Inferior parietal cortex (tissue), 1 donor: ENCODE data around the gene SMARCAD1.
A peak's percentile ranks its signal among the peaks of the same experiment; 100 is the strongest.

ENCODE experiments used
- DNase-seq: peaks from one replicate; pipeline ENCODE4 v3.0.0-alpha.2; 2016; ENCODE audit errors: extremely low spot score

SMARCAD1 gene

DNA sequence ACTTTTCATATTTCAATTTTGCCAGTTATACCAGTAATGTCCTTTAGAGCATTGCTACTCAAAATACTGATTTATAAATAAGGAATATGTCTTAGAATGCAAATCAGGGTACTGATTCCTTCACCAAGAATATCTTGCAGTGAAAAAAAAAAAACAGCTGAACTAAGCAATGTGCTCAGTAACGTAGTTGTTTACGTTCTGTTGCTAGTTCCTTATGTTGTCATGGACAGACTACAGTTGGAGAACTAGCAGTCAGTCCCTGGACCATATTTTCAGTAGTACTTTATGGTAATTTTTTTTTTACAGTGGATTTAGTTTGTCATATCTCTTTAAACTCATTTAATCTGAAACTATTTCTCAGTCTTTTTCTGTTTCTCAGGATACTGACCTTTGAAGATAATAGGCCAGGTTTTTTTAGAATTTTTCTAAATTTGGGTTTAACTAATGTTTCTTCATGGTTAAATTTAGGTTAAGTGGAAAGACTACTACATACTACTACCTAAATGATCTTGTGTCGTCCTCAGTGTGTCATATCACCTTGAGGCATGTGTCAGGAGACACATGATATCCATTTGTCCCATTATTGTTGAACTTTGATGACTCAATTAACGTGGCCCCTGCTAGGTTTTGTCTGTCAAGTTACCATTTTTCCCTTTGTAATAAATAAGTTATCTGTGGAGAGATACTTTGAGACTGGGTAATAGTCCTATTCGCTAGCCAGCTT, 21.0 kb downstream of the SMARCAD1 start:
- DNase-seq: no peak

DNA sequence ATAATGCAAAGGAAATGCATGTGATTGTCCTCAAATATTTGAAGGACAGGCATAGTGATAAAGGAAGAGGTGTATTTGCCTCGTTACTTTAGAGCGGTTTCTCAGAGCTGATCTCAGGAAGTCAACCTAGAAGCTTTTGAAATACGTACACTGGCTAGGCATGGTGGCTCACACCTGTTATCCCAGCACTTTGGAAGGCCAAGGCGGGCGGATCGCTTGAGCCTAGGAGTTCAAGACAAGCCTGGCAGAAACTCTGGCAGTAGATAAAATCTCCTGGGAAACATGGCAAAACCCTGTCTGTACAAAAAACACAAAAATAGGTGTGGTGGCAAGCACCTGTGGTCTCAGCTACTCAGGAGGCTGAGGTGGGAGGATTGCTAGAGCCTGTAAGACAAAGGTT, 24.9 kb downstream of the SMARCAD1 start:
- no peak for DNase-seq

DNA sequence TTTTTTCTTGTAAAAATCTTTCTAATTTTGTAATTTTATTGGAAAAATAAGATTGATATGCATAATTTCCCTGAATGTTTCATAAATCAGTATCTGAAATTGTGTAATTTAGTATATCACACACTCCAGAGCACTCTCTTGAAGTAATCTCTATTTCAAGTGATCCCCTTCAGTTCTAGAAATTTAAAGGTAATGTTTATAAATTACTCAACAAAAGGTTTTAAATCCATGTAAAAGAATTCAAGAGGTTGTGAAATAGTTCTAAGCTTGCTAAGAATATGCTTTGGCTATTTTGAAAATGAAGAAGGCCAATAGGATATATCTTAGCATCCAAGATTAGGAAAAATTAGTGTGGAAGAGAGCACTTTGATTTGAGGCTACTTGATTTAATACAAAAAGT, 28.2 kb downstream of the SMARCAD1 start:
- DNase-seq: no peak

DNA sequence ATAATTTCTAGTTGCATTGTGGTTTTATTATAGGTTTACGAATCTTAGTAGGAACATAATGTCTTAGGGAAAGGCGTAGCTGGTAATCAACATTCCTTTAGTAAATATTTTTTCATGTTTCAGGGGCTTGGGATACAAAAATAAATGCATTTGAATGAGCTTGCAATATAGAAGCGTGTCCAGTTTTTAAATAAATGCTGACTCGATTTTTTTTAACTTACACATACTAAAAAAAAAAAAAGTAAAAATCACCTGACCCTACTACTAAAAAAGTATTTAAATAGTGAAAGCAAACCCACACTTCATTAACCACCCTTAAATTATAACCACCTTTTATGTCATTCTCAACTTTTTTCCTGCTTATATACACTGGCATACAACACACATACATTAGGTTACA, 29.6 kb downstream of the SMARCAD1 start:
- no peak for DNase-seq

GRCh38 chr4:94238160-94238559, 30.5 kb downstream of the SMARCAD1 start:
- no peak for DNase-seq

DNA sequence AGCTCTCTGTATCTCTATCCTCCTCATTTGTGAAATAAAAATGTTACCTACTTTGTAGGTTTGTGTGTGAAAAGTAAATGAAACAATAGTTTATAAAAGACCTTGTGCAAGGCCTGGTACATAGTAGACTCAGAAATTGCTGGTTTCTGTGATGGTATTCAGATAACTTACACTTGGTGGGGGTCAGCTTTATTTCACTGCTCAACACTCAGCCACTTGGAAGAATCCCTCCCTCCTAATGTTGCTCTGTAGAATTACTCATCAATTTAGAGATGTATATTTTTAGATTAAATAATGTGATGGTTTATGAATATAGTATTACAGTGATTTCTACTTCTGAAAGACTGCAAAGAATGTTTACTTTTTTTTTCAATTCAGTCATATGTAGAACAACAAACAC, 32.7 kb downstream of the SMARCAD1 start:
- no peak for DNase-seq

GRCh38 chr4:94244087-94244828, 36.6 kb downstream of the SMARCAD1 start:
- no peak for DNase-seq

GRCh38 chr4:94244829-94245185, 37.1 kb downstream of the SMARCAD1 start:
- DNase-seq: no peak

- DNase-seq: no peak
Observed at GRCh38 chr4:94251094-94251493, 43.4 kb downstream of the SMARCAD1 start.

DNA sequence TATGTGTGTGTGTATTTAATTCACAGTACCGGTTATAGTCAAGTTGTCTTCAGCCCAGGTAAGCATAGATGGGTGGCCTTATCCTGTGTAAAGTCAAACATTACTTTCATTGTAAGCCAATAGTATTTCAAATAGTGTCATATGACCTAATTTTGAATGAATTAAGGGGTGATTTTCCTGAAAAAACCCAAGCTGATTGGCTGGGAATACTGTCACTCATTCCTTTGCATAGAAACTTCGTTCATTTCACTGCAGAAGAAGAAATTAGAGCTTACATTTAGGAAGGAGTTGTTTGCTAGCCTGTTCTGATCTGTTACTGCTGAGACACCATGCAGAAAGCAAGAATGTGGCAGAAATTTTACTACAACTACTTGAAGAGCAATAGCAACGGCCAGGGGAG, 45.4 kb downstream of the SMARCAD1 start:
- peak; percentile 25 for DNase-seq

DNA sequence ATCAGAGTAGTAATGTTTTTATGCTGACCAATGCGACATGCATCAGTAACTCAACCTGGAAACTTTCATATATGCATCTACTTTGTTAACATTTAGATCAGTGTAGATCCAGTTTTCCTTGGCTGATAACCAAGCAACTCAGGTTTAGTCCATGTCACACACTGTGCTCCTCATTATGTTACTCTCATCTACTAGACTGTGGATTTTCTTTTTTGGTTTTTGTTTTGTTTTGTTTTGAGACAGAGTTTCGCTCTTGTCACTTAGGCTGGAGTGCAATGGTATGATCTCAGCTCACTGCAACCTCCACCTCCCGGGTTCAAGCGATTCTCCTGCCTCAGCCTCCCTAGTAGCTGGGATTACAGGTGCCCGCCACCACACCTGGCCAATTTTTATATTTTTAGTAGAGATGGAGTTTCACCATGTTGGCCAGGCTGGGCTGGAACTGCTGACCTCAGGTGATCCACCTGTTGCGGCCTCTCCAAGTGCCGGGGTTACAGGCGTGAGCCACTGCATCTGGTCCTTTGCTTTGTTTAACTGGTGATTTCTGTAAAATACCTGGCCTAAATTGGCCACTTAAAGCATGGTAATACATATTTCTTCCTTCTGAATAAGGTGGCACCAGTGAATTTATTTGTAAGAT, 48.6 kb downstream of the SMARCAD1 start:
- no peak for DNase-seq

DNA sequence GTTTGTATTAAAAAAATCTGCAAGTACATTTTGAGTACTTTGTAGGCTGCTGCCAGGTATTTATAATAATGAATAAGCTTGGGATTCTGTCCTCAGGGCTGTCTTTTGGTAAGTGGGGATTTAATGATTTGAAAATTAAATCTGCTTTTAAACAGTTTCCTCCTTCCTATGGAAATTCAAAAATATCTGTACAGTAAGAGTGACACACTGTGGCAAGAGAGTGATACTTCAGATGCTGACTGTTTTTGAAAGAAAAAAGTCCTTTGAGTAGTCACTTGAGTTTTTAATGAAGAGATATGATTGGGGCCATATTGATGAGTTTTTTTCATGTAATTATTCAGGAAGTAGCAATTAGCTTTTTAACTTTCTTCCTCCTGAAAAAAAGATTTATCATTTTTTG, 49.2 kb downstream of the SMARCAD1 start:
- no peak for DNase-seq

GRCh38 chr4:94262163-94263016, 54.7 kb downstream of the SMARCAD1 start:
- no peak for DNase-seq

DNA sequence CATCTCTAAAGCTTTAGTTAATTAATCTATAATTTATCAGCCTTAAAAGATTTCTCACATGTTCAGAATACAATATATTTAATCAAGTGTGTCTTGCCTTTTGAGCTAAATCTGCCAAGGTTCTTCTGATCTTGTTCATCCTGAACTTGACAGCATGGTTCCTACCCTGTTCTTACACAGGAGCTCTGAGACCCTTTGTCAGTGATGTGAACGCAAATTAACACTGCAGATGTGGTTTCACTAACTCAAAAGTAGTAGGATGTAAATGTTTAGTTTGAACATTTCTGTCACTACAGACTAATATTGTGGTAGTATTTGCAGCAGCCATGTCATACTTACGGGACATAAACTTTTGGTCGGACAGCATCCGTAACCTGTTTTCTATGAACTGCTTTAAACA, 59.4 kb downstream of the SMARCAD1 start:
- no peak for DNase-seq

DNA sequence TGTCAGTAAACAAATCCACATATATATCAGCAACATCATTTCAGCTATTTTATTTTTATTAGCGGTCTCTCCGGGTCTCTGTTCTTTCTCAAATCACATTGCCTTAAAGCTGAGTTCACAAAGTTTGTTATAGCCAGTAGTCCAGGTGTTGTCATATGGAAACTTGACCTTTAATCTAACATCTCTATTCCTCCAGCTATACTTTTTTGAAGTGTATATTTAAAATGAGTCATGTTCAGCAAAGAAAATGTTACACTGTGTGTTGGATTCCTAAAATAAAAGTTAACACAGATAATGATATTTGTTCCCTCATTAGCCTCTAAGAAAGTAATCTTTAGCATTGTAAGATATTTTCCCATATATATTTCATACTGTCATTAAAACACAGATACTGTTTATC, 63.6 kb downstream of the SMARCAD1 start:
- DNase-seq: no peak

DNA sequence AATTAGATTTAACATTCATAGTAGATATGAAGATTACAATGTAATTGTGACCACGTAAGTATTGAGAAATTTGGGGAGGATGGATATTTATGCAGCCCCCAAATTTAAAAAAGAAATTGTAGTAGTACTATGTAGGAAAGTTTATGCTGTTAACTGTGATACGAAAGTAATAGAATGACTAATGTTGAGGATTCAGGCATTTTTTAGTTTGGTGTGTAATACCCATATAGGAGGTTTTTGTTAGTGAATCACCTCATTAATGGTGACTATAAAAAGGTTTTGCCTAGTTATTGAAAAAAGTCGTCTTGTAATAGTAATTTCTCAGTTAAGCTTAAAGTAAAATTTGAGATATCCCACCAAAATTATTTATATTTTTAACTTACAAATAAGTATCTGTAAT, 67.2 kb downstream of the SMARCAD1 start:
- DNase-seq: no peak

DNA sequence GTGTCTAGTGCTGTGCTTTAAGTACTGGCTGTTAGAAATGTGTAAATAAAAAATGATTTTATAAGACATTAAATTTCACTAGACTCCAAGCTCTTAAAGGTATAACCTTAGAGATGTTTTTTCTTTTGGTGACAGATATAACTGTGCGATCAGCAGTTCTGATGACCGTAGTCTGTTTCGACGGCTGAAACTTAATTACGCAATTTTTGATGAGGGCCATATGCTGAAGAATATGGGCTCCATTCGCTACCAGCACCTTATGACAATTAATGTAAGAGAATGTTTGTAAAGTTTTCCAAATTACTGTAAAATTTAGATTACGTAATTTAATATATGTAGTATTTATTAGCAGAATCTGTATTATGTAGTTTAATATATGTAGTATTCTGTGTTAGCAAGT, 68.5 kb downstream of the SMARCAD1 start:
- DNase-seq: no peak

- no peak for DNase-seq
Observed at GRCh38 chr4:94277534-94277933, 69.9 kb downstream of the SMARCAD1 start.

GRCh38 chr4:94278781-94279180, 71.1 kb downstream of the SMARCAD1 start:
- no peak for DNase-seq

- DNase-seq: no peak
Observed at GRCh38 chr4:94284889-94285288, 77.2 kb downstream of the SMARCAD1 start.

DNA sequence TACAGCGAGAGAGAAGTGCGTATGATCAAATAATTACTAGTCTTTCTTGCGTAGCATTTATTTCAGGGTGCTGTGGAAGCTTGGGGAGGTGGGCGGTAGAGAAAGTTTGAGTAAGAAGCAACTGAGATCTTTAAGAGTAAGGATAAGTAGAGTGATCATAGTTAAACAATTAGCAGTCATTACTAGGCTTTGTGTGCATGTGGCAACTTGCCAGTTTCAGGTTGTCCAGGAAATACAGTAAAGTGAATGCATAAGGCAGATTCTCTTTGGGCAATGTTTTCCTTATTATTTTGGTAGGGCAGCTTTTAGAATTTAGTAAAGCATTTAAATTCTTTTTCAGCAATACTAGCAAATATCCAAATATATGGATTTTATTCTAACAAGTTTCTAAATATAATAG, 78.0 kb downstream of the SMARCAD1 start:
- DNase-seq: no peak

DNA sequence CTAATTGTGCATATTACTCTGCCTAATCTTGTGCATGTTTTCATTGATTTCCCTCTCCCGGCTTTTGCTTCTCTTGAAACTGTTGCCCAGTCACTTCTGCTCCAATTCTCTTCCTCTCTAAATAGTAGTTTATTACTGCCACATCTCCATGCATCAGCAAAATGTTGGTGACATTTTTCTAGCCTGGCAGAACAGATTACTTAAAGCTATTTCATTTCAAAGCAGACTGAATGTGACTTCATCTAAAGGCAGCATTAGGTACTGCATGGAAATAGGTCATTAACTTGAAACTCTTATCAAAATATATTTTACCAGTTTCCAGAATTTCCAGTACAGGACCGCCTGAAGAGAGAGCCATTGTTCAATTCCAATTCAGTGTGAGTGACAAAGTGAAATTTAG, 82.6 kb downstream of the SMARCAD1 start:
- DNase-seq: no peak
